GM19351 (cell line): ENCODE data around the gene PTPRJ.

Experiments used
- ATAC-seq: cut with Tn5 transposase; IDR thresholded peaks from one replicate; pipeline ENCODE4 v1.9.1; 2021; ENCODE audit warnings: mild to moderate bottlenecking, moderate library complexity; ENCODE audit not compliant: unreplicated experiment

PTPRJ gene

GRCh38 chr11:48087974-48088681 is 107.8 kb downstream of the PTPRJ start:
- no peak for ATAC-seq

GRCh38 chr11:48088682-48089050 is 108.3 kb downstream of the PTPRJ start:
- ATAC-seq = no peak

- ATAC-seq = no peak
Observed at GRCh38 chr11:48090174-48090573, 109.8 kb downstream of the PTPRJ start.

GRCh38 chr11:48091426-48092102 is 111.2 kb downstream of the PTPRJ start:
- no peak for ATAC-seq

GRCh38 chr11:48093323-48093722 is 113.0 kb downstream of the PTPRJ start:
- ATAC-seq = no peak

- peak; percentile 89 for ATAC-seq
Observed at GRCh38 chr11:48093795-48094642, 113.7 kb downstream of the PTPRJ start.

GRCh38 chr11:48094643-48095339 is 114.4 kb downstream of the PTPRJ start:
- no peak for ATAC-seq

GRCh38 chr11:48095779-48096470 is 115.6 kb downstream of the PTPRJ start:
- no peak for ATAC-seq

- no peak for ATAC-seq
Observed at GRCh38 chr11:48096588-48097525, 116.5 kb downstream of the PTPRJ start.

- no peak for ATAC-seq
Observed at GRCh38 chr11:48098024-48098423, 117.7 kb downstream of the PTPRJ start.

GRCh38 chr11:48099916-48100446 is 119.6 kb downstream of the PTPRJ start:
- ATAC-seq = no peak

- ATAC-seq = no peak
Observed at GRCh38 chr11:48101044-48101733, 120.8 kb downstream of the PTPRJ start.

GRCh38 chr11:48101958-48102357 is 121.6 kb downstream of the PTPRJ start:
- ATAC-seq = no peak

GRCh38 chr11:48103621-48104567 is 123.5 kb downstream of the PTPRJ start:
- ATAC-seq = no peak

GRCh38 chr11:48104568-48104924 is 124.2 kb downstream of the PTPRJ start:
- no peak for ATAC-seq

GRCh38 chr11:48105096-48105990 is 125.0 kb downstream of the PTPRJ start:
- no peak for ATAC-seq

GRCh38 chr11:48106166-48106565 is 125.8 kb downstream of the PTPRJ start:
- ATAC-seq = peak; percentile 30
